GM12872 (cell line): ENCODE results near the gene GRM5.

ENCODE experiments used
- TF ChIP-seq, protein P1 (sequence below): IDR thresholded peaks from 3 replicates; pipeline ENCODE4 v1.5.1; 2011; ENCODE audit warnings: low read depth, mild to moderate bottlenecking, low read length, moderate library complexity; ENCODE audit not compliant: insufficient read depth

The GRM5 gene

DNA sequence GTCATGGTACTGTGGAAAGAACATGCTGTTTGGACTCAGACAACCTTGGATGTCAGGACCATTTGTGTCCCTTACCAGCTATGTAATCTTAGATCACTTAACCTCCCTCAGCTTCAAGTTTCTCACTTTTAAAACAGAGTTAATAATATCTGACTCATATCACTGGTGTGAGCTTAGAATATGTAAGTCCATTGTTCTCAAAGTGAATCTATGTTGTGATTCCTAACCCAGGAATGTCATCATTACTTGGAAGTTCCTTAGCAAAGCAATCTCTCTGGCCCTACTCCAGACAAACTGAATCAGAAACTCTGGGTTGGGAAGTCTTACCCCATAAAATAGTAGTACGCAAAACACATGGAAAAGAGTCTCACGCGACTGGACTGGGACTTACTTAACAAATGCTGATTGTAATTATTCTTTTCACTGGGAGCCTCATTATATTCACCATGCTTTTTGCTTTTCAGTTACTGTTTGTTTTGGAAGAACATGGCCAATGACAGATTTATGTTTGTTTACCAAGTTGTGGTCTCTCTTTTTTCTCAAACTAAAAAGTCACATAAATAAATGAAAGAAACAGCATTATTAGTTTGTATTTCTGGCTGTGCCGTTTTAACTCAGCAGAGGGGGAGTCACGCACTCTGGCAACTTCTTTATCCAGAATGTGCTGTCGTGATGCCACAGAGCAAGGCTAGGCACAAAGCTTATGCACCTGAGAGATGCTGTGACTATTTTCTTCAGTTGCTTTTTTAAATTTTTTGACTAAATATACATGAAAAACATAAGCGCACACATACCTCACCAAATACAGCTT is 510.6 kb downstream of the GRM5 start:
- TF ChIP-seq, protein P1, sequence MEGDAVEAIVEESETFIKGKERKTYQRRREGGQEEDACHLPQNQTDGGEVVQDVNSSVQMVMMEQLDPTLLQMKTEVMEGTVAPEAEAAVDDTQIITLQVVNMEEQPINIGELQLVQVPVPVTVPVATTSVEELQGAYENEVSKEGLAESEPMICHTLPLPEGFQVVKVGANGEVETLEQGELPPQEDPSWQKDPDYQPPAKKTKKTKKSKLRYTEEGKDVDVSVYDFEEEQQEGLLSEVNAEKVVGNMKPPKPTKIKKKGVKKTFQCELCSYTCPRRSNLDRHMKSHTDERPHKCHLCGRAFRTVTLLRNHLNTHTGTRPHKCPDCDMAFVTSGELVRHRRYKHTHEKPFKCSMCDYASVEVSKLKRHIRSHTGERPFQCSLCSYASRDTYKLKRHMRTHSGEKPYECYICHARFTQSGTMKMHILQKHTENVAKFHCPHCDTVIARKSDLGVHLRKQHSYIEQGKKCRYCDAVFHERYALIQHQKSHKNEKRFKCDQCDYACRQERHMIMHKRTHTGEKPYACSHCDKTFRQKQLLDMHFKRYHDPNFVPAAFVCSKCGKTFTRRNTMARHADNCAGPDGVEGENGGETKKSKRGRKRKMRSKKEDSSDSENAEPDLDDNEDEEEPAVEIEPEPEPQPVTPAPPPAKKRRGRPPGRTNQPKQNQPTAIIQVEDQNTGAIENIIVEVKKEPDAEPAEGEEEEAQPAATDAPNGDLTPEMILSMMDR: no peak

DNA sequence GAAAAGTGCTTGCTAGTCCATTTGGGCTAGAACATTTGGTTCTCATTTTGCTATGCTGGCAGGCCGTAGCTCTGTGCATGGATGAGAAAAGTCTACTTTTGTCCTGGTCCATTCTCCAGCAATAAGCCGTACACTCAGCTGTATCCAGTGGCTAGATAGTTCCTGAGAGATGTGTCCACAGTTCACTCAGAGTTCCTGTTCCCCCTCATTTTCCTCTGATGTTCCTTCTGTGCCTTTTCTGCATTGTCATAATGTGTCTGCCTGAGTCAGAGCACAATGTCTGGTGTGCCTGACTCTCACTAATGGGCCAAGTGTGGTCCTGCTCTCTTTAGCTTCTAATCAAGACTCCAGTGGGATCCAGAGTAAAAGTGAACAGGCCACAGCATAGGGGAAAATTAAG is 512.6 kb downstream of the GRM5 start:
- TF ChIP-seq, protein P1: no peak

DNA sequence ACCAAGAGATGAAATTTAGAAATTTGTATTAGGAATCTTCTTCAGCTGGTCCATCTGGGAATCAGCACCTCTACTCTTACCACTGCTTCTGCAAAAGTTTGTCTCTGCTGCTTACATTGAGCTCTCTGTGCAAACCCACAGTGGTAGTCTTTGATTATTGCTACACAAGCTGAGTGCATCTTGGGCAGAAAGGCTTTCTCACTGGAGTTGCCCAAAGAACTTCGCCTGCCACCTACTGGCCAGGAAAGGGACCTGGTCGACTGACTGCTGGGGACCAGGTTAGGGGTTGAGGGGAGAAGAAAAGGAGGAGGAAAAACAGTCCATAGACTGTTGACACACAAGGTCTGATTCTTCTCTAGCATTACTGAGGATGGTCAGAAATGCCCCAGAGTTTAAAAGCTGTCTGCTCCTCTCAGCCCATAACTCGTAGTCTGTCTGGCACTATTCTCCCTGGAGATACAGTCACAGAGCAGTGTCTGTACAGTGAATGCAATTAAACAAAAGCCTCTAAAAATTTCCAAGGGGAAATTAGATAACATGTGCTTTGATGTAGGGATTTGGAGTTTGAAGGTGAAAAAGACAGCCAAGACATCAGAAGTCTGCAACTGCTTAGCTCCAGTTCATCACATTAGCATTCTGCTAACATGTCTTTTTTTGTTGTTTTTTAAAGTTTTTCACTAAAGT is 513.3 kb downstream of the GRM5 start:
- TF ChIP-seq, protein P1: peak; percentile 90

DNA sequence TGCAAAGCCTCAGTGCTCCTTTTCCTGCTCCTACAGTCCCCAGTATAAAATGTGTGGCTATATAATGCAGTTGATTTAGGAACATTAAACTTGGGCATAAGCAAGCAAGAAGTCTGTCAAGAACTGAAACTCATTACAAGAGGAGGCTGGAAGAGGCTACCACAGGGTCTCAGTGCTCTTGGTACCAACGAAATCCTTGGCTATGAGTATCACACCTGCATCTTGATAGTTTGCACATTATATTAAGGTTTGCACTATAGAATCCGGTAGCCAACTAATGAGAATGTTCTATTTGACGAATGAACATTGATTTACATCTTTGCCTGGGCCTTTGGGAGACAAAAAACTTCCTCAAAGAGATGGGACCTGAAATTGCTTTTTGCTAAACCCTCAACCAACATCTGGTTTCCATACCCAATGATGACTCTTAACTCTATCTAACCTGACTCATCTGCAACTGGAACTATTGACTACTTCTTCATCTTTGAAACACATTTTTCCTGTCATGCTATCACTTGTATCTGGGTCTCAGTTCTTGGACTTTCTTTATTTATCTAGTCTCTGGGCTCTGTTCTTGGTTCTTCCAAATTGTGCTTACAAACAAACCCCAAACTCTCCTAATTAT is 521.0 kb downstream of the GRM5 start:
- TF ChIP-seq, protein P1: no peak

DNA sequence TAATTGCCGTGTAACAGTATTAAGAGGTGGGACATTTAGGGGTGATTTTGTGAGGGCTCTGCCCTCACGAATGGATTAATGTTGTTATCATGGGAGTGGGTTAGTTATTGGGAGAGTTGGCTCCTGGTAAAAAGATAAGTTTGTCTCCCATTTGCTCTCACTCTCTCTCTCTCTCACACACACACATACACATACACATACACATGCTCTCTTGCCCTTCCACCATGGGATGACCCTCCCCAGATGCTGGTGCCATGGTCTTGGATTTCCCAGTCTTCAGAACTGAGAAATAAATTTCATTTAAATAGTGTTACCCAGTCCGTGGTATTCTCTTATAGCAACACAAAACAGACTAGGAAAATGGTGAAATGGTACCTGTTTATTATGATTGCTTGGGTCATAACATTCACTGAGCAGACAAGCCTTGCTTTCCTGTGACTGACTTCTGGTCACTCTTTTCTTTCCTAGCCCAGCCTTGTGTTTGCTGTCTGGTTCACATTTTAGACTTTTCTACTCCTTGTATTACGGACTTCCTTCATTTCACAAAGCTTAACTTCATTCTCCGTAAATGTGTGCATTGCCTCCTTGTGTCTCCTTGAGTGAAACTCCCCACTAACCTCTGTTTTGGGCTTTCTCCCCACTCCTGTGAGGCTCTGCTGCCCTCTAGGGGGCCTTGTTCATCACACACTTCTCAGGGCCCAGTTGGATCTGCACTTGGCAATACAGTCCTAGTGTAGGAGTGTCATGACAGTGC is 521.7 kb downstream of the GRM5 start:
- TF ChIP-seq, protein P1: peak; percentile 95

DNA sequence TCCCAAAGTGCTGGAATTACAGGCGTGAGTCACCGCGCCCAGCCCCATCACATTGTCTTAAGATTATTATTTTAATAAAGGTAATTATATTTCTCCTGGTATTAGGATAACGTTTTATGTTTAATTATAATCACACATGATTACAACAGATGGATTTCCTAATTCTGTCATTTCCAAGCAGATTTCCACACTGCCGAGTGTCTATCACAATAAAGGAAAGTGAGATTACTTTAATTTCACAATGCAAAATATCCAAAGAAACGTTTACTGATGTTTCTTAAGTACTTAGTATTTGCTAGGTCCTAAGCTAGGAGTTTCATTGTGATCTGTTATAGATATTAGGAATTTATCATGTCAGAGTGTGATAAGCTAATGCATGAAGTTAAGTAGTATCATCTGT is 524.8 kb downstream of the GRM5 start:
- TF ChIP-seq, protein P1: no peak

DNA sequence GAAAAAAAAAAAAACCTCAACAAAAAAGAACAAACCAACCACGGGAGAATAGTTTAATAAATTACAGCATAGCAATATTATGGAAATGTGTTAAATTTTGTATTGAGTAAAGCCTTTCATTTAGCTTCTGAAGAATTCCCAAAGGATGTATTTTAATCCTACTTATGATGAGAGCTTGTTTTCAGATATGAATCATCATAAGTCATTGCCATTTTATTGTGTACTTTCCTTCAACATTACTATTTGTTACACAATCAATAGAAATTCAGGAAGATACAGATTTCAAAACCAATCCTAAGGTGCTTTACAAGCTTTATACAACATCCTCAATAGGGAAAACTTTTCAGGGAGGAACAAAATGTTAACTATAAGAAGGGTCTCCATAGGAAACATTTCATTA is 527.7 kb downstream of the GRM5 start:
- TF ChIP-seq, protein P1: no peak
